OCI-LY3 (cell line): Measurements from ENCODE around the gene COPS3.

Source experiments
- H2AFZ ChIP-seq: fragments of 200-600, 300-600 bp; shearing (Covaris generic); 2 replicates; pipeline ENCODE4 v1.6.0; 2014; ENCODE audit warnings: antibody characterized with exemption, low read depth, low read length
- H3K27ac ChIP-seq: fragments of 200-600, 300-600 bp; sonication (generic); 2 replicates; pipeline ENCODE4 v1.5.1; 2014; ENCODE audit warnings: mild to moderate bottlenecking, low read length, moderate library complexity, mixed read lengths
- H3K27me3 ChIP-seq: fragments of 200-600, 300-600 bp; sonication (generic); 2 replicates; pipeline ENCODE4 v1.6.1; 2014; ENCODE audit warnings: low read depth, low read length, mixed read lengths
- H3K36me3 ChIP-seq: fragments of 200-600, 300-600 bp; sonication (generic); replicated peaks from 2 replicates; pipeline ENCODE3; 2014; ENCODE audit warnings: low read depth, low read length, mixed read lengths
- H3K4me1 ChIP-seq: fragments of 300-600, 200-600 bp; sonication (generic); 2 replicates; pipeline ENCODE4 v1.6.1; 2014; ENCODE audit warnings: low read length, mixed read lengths
- H3K4me2 ChIP-seq: fragments of 200-600, 300-600 bp; sonication (generic); 2 replicates; pipeline ENCODE4 v1.6.1; 2014; ENCODE audit warnings: low read length, mixed read lengths
- H3K4me3 ChIP-seq: fragments of 300-600, 200-600 bp; sonication (generic); 2 replicates; pipeline ENCODE4 v1.5.1; 2014; ENCODE audit warnings: antibody characterized with exemption, mild to moderate bottlenecking, low read length, moderate library complexity
- H3K79me2 ChIP-seq: fragments of 300-600, 200-600 bp; shearing (Covaris generic); 2 replicates; pipeline ENCODE4 v1.6.1; 2014; ENCODE audit warnings: mild to moderate bottlenecking, low read length, mixed read lengths
- H3K9ac ChIP-seq: fragments of 300-600, 200-600 bp; shearing (Covaris generic); 2 replicates; pipeline ENCODE4 v1.6.0; 2014; ENCODE audit warnings: mild to moderate bottlenecking, low read length, moderate library complexity
- H3K9me3 ChIP-seq: fragments of 200-600, 300-600 bp; shearing (Covaris generic); 2 replicates; pipeline ENCODE4 v1.6.1; 2014; ENCODE audit warnings: low read length, mixed read lengths; ENCODE audit not compliant: insufficient read depth
- H4K20me1 ChIP-seq: fragments of 200-600, 300-600 bp; sonication (generic); 2 replicates; pipeline ENCODE4 v1.6.1; 2016; ENCODE audit warnings: low read length, mixed read lengths; ENCODE audit not compliant: insufficient read depth
- EZH2phosphoT487 ChIP-seq: fragments of 200-600 bp; shearing (Covaris generic); IDR thresholded peaks from 2 replicates; pipeline ENCODE4 v1.6.1; 2018; ENCODE audit warnings: antibody characterized with exemption, mixed run types, low read depth
- TF ChIP-seq, protein P1 (sequence below): fragments of 200-600, 300-600 bp; sonication (generic); IDR thresholded peaks from 2 replicates; pipeline ENCODE4 v1.5.1; 2014; ENCODE audit warnings: antibody characterized with exemption, low read length, low read depth

COPS3 gene

DNA sequence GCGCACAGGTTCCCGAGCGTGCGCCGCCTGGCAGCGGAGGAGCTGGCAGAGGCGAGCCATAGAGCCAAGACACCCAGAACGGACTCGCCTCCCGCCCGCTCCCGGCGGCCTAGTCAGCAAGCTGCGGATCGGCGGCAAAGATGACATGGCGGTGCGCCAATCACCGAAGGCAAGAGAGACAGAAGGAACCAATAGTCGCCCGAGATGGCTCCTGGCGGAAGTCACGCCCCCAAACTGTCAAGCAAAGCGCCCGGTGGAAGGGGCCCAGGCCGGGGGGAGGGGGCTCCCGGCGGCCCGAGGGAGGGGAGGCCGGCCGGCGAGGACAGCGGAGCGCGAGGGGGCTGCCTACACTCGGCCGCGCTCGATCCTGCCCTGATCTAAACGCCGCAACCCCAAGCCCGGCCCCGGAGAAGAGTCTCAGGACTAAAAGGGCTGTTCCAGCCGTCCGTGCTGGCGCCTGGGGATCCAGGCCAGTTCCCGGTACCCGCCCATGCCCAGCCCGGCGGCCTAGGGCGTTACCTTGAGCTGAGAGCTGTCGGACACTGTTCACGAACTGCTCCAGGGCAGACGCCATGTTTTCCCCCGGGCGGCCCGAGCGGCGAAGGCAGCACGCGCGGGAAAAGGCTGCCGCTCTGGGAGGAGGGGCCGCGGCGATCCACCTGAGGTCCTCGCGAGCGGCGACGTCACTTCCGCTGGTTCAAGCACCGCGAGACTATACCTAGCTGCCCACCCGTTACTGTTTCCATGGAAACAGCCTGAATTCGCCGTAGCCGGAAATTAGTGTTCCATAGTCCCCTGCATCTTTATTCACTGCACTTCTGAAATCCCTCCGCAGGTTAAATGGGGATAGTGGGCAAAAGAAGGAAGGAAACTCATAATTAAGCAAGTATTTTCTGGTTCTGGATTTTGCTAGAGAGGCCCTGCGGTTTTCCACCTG, at the start of gene COPS3:
COPS3 (minus strand) TSS at position 634 of the 937 bp plus-strand sequence; CDS start at position 574, 60 bp downstream.
- Histone ChIP-seq H3K79me2 (peaks cover 51% of the 10 kb centered on the region), H3K4me1 (peaks cover 17% of the 10 kb centered on the region)

DNA sequence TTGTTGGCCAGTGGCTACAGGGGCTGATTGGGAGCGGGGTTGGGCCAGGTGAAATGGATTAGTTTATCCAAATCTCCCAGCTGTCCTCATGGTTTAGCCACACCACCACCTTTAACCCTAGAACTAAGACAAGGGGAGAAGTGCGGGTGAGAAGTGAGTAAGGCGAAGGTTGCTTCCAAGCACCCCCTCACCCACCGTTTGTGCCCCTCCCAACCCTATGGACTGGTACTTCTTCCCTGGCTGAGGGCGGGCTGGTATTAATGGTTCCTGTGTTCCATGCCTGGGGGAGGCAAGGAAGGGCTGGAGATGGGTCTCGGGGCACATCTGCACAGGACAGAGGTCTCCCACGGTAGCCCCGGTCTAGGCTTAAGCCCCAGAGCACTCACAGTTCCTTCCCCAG, 47.2 kb upstream of the COPS3 start:
- TF ChIP-seq, protein P1, sequence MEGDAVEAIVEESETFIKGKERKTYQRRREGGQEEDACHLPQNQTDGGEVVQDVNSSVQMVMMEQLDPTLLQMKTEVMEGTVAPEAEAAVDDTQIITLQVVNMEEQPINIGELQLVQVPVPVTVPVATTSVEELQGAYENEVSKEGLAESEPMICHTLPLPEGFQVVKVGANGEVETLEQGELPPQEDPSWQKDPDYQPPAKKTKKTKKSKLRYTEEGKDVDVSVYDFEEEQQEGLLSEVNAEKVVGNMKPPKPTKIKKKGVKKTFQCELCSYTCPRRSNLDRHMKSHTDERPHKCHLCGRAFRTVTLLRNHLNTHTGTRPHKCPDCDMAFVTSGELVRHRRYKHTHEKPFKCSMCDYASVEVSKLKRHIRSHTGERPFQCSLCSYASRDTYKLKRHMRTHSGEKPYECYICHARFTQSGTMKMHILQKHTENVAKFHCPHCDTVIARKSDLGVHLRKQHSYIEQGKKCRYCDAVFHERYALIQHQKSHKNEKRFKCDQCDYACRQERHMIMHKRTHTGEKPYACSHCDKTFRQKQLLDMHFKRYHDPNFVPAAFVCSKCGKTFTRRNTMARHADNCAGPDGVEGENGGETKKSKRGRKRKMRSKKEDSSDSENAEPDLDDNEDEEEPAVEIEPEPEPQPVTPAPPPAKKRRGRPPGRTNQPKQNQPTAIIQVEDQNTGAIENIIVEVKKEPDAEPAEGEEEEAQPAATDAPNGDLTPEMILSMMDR: no peak
- TF ChIP-seq EZH2phosphoT487: no peak
- Histone ChIP-seq H4K20me1 (no peaks in the 10 kb centered on the region), H3K4me3 (no peak overlapping the region), H3K4me2 (no peak overlapping the region), H3K9me3 (no peaks in the 10 kb centered on the region), H3K27ac (no peak overlapping the region), H3K9ac (no peak overlapping the region), H2AFZ (no peak overlapping the region), H3K36me3 (no peaks in the 10 kb centered on the region), H3K4me1 (no peaks in the 10 kb centered on the region), H3K27me3 (no peaks in the 10 kb centered on the region), H3K79me2 (no peaks in the 10 kb centered on the region)

More for the DNA sequence above, at the start of gene COPS3:
- Histone ChIP-seq H3K9me3 (no peaks in the 10 kb centered on the region), H3K36me3 (peaks cover 3% of the 10 kb centered on the region), H3K4me3 (peak within 1 kb of the TSS; percentile 99), H3K9ac (peak within 1 kb of the TSS; percentile 92), H3K4me2 (peak within 1 kb of the TSS; percentile 97), H2AFZ (peak within 1 kb of the TSS; percentile 84), H4K20me1 (peaks cover 16% of the 10 kb centered on the region), H3K27me3 (no peaks in the 10 kb centered on the region), H3K27ac (peak within 1 kb of the TSS; percentile 84)
- TF ChIP-seq, protein P1: no peak
- no peak for TF ChIP-seq EZH2phosphoT487

DNA sequence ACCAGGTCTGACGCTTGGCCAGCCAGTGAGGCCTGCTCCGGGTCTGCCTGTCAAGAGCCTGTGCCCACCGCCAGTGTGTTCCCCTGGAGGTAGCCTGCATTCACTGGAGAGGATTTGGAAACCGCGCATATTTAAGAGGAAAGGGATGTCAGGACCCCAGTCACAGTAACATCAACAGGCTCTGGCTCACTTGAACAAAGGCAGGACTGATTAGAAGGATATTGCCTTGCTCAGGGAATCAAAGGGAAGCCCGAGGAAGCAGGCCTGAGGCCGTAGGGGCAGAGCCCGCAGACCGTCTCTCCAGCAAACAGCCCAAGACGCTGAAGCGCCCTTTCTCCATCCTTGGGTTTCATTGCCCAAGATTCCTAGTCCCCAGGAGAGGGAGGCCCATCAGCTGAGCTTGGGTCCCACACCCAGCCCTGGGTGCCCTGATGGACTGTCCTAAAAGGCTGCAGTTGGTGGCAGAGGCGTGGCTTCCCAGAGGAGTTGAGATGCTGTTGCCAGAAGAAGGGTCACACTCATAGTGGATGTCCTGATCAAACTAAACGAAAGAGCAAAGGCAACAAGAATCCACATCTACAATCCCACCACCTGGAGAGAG, 45.3 kb upstream of the COPS3 start:
- no peak overlapping the region for H3K27ac ChIP-seq
- H3K4me1 ChIP-seq: no peaks in the 10 kb centered on the region
- no peaks in the 10 kb centered on the region for H3K36me3 ChIP-seq
- no peak for TF ChIP-seq EZH2phosphoT487
- TF ChIP-seq, protein P1: no peak
- no peaks in the 10 kb centered on the region for H3K79me2 ChIP-seq
- H3K9me3 ChIP-seq: no peaks in the 10 kb centered on the region
- H2AFZ ChIP-seq: no peak overlapping the region
- no peak overlapping the region for H3K9ac ChIP-seq
- no peaks in the 10 kb centered on the region for H4K20me1 ChIP-seq
- H3K4me3 ChIP-seq: no peak overlapping the region
- no peaks in the 10 kb centered on the region for H3K27me3 ChIP-seq
- H3K4me2 ChIP-seq: no peak overlapping the region

DNA sequence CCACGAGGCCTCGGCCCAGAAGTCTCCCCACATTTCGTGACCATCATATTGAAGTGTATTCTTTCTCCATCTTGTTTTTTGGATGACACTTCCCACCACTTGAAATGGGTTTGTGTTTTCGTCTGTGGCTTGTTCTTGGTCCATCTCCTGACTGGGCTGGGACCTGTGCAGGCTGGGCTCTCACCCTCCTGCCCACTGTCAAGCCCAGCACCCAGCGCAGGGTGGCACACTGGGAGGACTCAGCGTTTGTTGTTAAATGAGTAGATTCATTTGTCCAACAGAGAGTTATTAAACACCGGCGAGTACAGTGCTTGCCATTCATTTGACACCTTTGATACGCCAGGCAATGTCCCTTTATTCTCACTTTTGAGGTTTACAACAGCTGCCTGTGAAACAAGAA, 44.8 kb upstream of the COPS3 start:
- H4K20me1 ChIP-seq: no peaks in the 10 kb centered on the region
- H3K27ac ChIP-seq: no peak overlapping the region
- H3K4me3 ChIP-seq: no peak overlapping the region
- H3K9me3 ChIP-seq: no peaks in the 10 kb centered on the region
- no peaks in the 10 kb centered on the region for H3K27me3 ChIP-seq
- no peaks in the 10 kb centered on the region for H3K36me3 ChIP-seq
- no peak overlapping the region for H2AFZ ChIP-seq
- H3K4me1 ChIP-seq: no peaks in the 10 kb centered on the region
- no peak for TF ChIP-seq EZH2phosphoT487
- TF ChIP-seq, protein P1: no peak
- no peaks in the 10 kb centered on the region for H3K79me2 ChIP-seq
- no peak overlapping the region for H3K4me2 ChIP-seq
- no peak overlapping the region for H3K9ac ChIP-seq
